HepG2 (cell line): ENCODE data around the gene EZH1. TPM values are rescaled to one million over a fixed set of nuclear protein-coding genes. Genes with fewer than 3 reads are reported as not detected.

Experiments used
- BCL6 ChIP-seq: IDR thresholded peaks from 2 replicates; pipeline ENCODE4 v1.6.1; 2016; ENCODE audit warnings: missing genetic modification reagents, missing compliant biosample characterization
- BHLHE40 ChIP-seq: IDR thresholded peaks from 2 replicates; pipeline ENCODE4 v1.6.1; 2011; ENCODE audit warnings: low read length, improper control_type of control experiment
- FOXK1 ChIP-seq: sonication (generic); formaldehyde crosslinking; IDR thresholded peaks from 2 replicates; pipeline ENCODE4 v1.4.0; 2020; ENCODE audit warnings: low read depth, missing genetic modification reagents, borderline replicate concordance
- MAFF ChIP-seq: IDR thresholded peaks from 2 replicates; pipeline ENCODE4 v1.6.1; 2011; ENCODE audit warnings: low read depth, low read length, improper control_type of control experiment
- MBD4 ChIP-seq: IDR thresholded peaks from 2 replicates; pipeline ENCODE4 v1.6.1; 2012; ENCODE audit warnings: low read length, inconsistent platforms, borderline replicate concordance
- MYC ChIP-seq: sonication (generic); formaldehyde crosslinking; IDR thresholded peaks from 2 replicates; pipeline ENCODE4 v1.9.0; 2021; ENCODE audit warnings: missing genetic modification reagents, borderline replicate concordance
- PAXIP1 ChIP-seq: sonication (generic); formaldehyde crosslinking; conservative IDR thresholded peaks from 2 replicates; pipeline ENCODE4 v1.4.0; 2020; ENCODE audit warnings: mild to moderate bottlenecking, missing genetic modification reagents, moderate library complexity
- SALL1 ChIP-seq: sonication (generic); formaldehyde crosslinking; IDR thresholded peaks from 2 replicates; pipeline ENCODE4 v1.8.0; 2022; ENCODE audit warnings: mild to moderate bottlenecking, missing genetic modification reagents
- SMC3 ChIP-seq: IDR thresholded peaks from 2 replicates; pipeline ENCODE4 v1.6.1; 2011; ENCODE audit warnings: low read length, improper control_type of control experiment
- SNAPC2 ChIP-seq: sonication (generic); formaldehyde crosslinking; IDR thresholded peaks from 2 replicates; pipeline ENCODE4 v1.8.1; 2022; ENCODE audit warnings: mild to moderate bottlenecking, missing genetic modification reagents
- SOX6 ChIP-seq, 2 experiments: fragments of 450-650 bp in 1 of 2; sonication (generic) in 1 of 2; formaldehyde crosslinking in 1 of 2; IDR thresholded peaks; 2 replicates each; pipeline versions ENCODE4 v1.4.0 to v1.6.1; 2017 to 2020; ENCODE audit warnings: antibody characterized with exemption in 1 of 2, mild to moderate bottlenecking in 1 of 2, missing genetic modification reagents in 1 of 2
- ZBTB14 ChIP-seq: sonication (generic); formaldehyde crosslinking; IDR thresholded peaks from 2 replicates; pipeline ENCODE4 v1.4.0; 2020; ENCODE audit warnings: missing genetic modification reagents
- ZFP37 ChIP-seq: sonication (generic); formaldehyde crosslinking; IDR thresholded peaks from 2 replicates; pipeline ENCODE4 v1.4.0; 2020; ENCODE audit warnings: missing genetic modification reagents, borderline replicate concordance
- ZHX2 ChIP-seq, 2 experiments: sonication (generic) in 1 of 2; formaldehyde crosslinking in 1 of 2; IDR thresholded peaks; 2 replicates each; pipeline versions ENCODE4 v1.6.1 to v1.9.0; 2014 to 2022; ENCODE audit warnings: antibody characterized with exemption in 1 of 2, borderline replicate concordance in 1 of 2, inconsistent platforms in 1 of 2, low read depth in 1 of 2, missing genetic modification reagents in 1 of 2
- ZNF484 ChIP-seq: sonication (generic); formaldehyde crosslinking; IDR thresholded peaks from 2 replicates; pipeline ENCODE4 v1.5.1; 2020; ENCODE audit warnings: mild to moderate bottlenecking, low read depth, missing genetic modification reagents, borderline replicate concordance
- ZNF501 ChIP-seq: sonication (generic); formaldehyde crosslinking; IDR thresholded peaks from 2 replicates; pipeline ENCODE4 v1.5.1; 2020; ENCODE audit warnings: mild to moderate bottlenecking, moderate library complexity, missing genetic modification reagents
- polyA plus RNA-seq, 8 experiments: library from polyadenylated mRNA; depleted of rRNA in 3 of 8; stranded (reverse) in 7 of 8; unstranded in 1 of 8; fragments of >200 nt; fragmentation: Illumina TruSeq in 4 of 8; extraction: Trizol in 4 of 8; gene quantifications; 2 replicates each; pipeline versions ENCODE4 v1.2.1 to v1.2.3, GENCODE V29; 2011 to 2016; ENCODE audit warnings: low read depth in 4 of 8, missing spikeins in 1 of 8, mixed read lengths in 1 of 8; ENCODE audit not compliant: insufficient read depth in 1 of 8
- total RNA-seq, 5 experiments: library from RNA; depleted of rRNA; stranded (reverse); fragments of >200 nt; fragmentation: Illumina TruSeq; extraction: Trizol; gene quantifications; 2 replicates each; pipeline ENCODE4 v1.2.3, GENCODE V29; 2016; ENCODE audit warnings: low read depth in 1 of 5

EZH1 gene
- total and polyA plus RNA-seq, 2 of the 13 experiments (the other 11 are each of a cell fraction or from before 2014, with no cell fraction given): 11.6 to 24.0 TPM

- TF ChIP-seq ZHX2 (IDR thresholded peaks at IDR 0.05; ENCODE audit: low read depth): no peak
- TF ChIP-seq ZHX2 (CRISPR knock-in tag; IDR thresholded peaks at IDR 0.05; ENCODE audit: borderline replicate concordance): no peak
- TF ChIP-seq SOX6 (IDR thresholded peaks at IDR 0.05): no peak
- TF ChIP-seq SOX6 (CRISPR knock-in tag; IDR thresholded peaks at IDR 0.05): peak; percentile 43; the same call in 1 of the 2 replicates
- no peak for TF ChIP-seq MBD4
- no peak for TF ChIP-seq BCL6 (CRISPR knock-in tag)
- TF ChIP-seq MYC (CRISPR knock-in tag): no peak
- TF ChIP-seq PAXIP1 (CRISPR knock-in tag): peak; percentile 21; the same call in 1 of the 2 replicates
- no peak for TF ChIP-seq ZFP37 (CRISPR knock-in tag)
- TF ChIP-seq BHLHE40: no peak
- TF ChIP-seq ZNF501 (CRISPR knock-in tag): peak; percentile 40; the same call in 1 of the 2 replicates
- TF ChIP-seq SMC3: no peak
- no peak for TF ChIP-seq MAFF
- TF ChIP-seq SALL1 (CRISPR knock-in tag): peak; percentile 45; the same call in 1 of the 2 replicates
- TF ChIP-seq SNAPC2 (CRISPR knock-in tag): no peak
- TF ChIP-seq FOXK1: 0 out of 2 replicates have a peak, but pooled peaks have one; percentile 4
- no peak for TF ChIP-seq ZBTB14
- TF ChIP-seq ZNF484: no peak
Measured at GRCh38 chr17:42748908-42749798, 4.3 kb upstream of the EZH1 start (continued).
